K562 (cell line): Measurements from ENCODE around the gene USP11. TPM values are rescaled to one million over a fixed set of nuclear protein-coding genes. Genes with fewer than 3 reads are reported as not detected.
A peak's percentile ranks its signal among the peaks of the same experiment; 100 is the strongest.

ENCODE experiments used
- ATF1 ChIP-seq, 2 experiments: fragments of 450-650 bp in 1 of 2; IDR thresholded peaks; 2 replicates each; pipeline ENCODE4 v1.6.1; 2016; ENCODE audit warnings: missing compliant biosample characterization in 1 of 2, missing genetic modification characterization in 1 of 2
- C11orf30 ChIP-seq: fragments of 450-650 bp; IDR thresholded peaks from 2 replicates; pipeline ENCODE4 v1.6.1; 2016; ENCODE audit warnings: low read depth, mild to moderate bottlenecking
- CCNT2 ChIP-seq: IDR thresholded peaks from 2 replicates; pipeline ENCODE4 v1.6.1; 2011; ENCODE audit warnings: borderline replicate concordance, low read depth, mild to moderate bottlenecking, moderate library complexity, mixed read lengths, low read length; ENCODE audit not compliant: insufficient read length; ENCODE audit errors: extremely low read depth
- CHD1 ChIP-seq: fragments of 200-600 bp; sonication (generic); IDR thresholded peaks from one replicate; pipeline ENCODE4 v1.6.1; 2012; ENCODE audit warnings: mild to moderate bottlenecking, moderate library complexity, low read length, inconsistent platforms
- CREB1 ChIP-seq, 2 experiments: sonication (generic) in 1 of 2; formaldehyde crosslinking in 1 of 2; IDR thresholded peaks; 2 replicates each; pipeline versions ENCODE4 v1.6.1 to v1.8.0; 2012 to 2022; ENCODE audit warnings: inconsistent platforms in 1 of 2, mild to moderate bottlenecking in 1 of 2, missing genetic modification reagents in 1 of 2, moderate library complexity in 1 of 2
- EGR1 ChIP-seq: fragments of 450-650 bp; conservative IDR thresholded peaks from 2 replicates; pipeline ENCODE4 v1.6.1; 2017; ENCODE audit warnings: mild to moderate bottlenecking
- HNRNPLL ChIP-seq: fragments of 200-400 bp; formaldehyde crosslinking; IDR thresholded peaks from 2 replicates; pipeline ENCODE4 v1.6.1; 2017; ENCODE audit warnings: low read length, low read depth, mild to moderate bottlenecking; ENCODE audit not compliant: poor library complexity, severe bottlenecking
- JUND ChIP-seq, 2 experiments: IDR thresholded peaks; 2 replicates in 1 of 2; 3 replicates in 1 of 2; pipeline ENCODE4 v1.6.1; 2011; ENCODE audit warnings: borderline replicate concordance in 2 of 2, low read depth in 2 of 2, low read length in 2 of 2, improper control_type of control experiment in 1 of 2, missing biosample characterization in 1 of 2, missing genetic modification characterization in 1 of 2, missing genetic modification reagents in 1 of 2
- KHSRP ChIP-seq: fragments of 450-650 bp; IDR thresholded peaks from 2 replicates; pipeline ENCODE4 v1.6.1; 2017
- LCOR ChIP-seq: sonication (generic); formaldehyde crosslinking; IDR thresholded peaks from 2 replicates; pipeline ENCODE4 v1.8.0; 2022; ENCODE audit warnings: mild to moderate bottlenecking, missing genetic modification reagents
- MNT ChIP-seq, 2 experiments: fragments of 450-650 bp; conservative IDR thresholded peaks; 2 replicates each; pipeline ENCODE4 v1.6.1; 2017; ENCODE audit warnings: mild to moderate bottlenecking in 2 of 2, moderate library complexity in 2 of 2
- MTF1 ChIP-seq: fragments of 250-450 bp; sonication (Bioruptor Pico); IDR thresholded peaks from 2 replicates; pipeline ENCODE4 v1.9.0; 2021; ENCODE audit warnings: moderate library complexity, mild to moderate bottlenecking, inconsistent platforms, borderline replicate concordance
- NBN ChIP-seq: fragments of 450-650 bp; IDR thresholded peaks from 2 replicates; pipeline ENCODE4 v1.6.1; 2016; ENCODE audit warnings: low read depth, mild to moderate bottlenecking
- NCOA1 ChIP-seq: fragments of 450-650 bp; IDR thresholded peaks from 2 replicates; pipeline ENCODE4 v1.6.1; 2016; ENCODE audit warnings: low read depth
- NR2C2 ChIP-seq, 2 experiments: fragments of 200-800 bp in 1 of 2; sonication (Bioruptor generic) in 1 of 2; sonication (generic) in 1 of 2; formaldehyde crosslinking in 1 of 2; IDR thresholded peaks; 2 replicates each; pipeline versions ENCODE4 v1.6.1 to v1.8.0; 2016 to 2022; ENCODE audit warnings: mild to moderate bottlenecking in 1 of 2, missing compliant biosample characterization in 1 of 2, missing genetic modification characterization in 1 of 2, missing genetic modification reagents in 1 of 2
- TBL1XR1 ChIP-seq, 2 experiments: IDR thresholded peaks; 2 replicates each; pipeline ENCODE4 v1.6.1; 2012; ENCODE audit warnings: improper control_type of control experiment in 2 of 2, low read length in 2 of 2, mild to moderate bottlenecking in 1 of 2
- TBP ChIP-seq: optimal IDR thresholded peaks from 2 replicates; pipeline ENCODE3; 2011; ENCODE audit warnings: low read depth, low read length, improper control_type of control experiment
- VEZF1 ChIP-seq: fragments of 200-800 bp; sonication (Bioruptor generic); IDR thresholded peaks from 2 replicates; pipeline ENCODE4 v1.6.1; 2017; ENCODE audit warnings: missing genetic modification characterization, missing compliant biosample characterization
- ZNF175 ChIP-seq: fragments of 200-800 bp; sonication (Bioruptor generic); IDR thresholded peaks from 2 replicates; pipeline ENCODE4 v1.6.1; 2016; ENCODE audit warnings: low read depth, mild to moderate bottlenecking, missing genetic modification characterization, missing compliant biosample characterization
- ZNF740 ChIP-seq, 3 experiments: fragments of 200-800 bp in 1 of 3; sonication (Bioruptor generic) in 1 of 3; sonication (generic) in 1 of 3; formaldehyde crosslinking in 1 of 3; IDR thresholded peaks; 2 replicates each; pipeline versions ENCODE4 v1.6.1 to v1.8.0; 2016 to 2022; ENCODE audit warnings: mild to moderate bottlenecking in 2 of 3, missing compliant biosample characterization in 2 of 3, missing genetic modification characterization in 2 of 3, missing genetic modification reagents in 1 of 3
- ZNF780A ChIP-seq: fragments of 250-450 bp; sonication (Bioruptor Pico); IDR thresholded peaks from 2 replicates; pipeline ENCODE4 v1.5.0; 2021; ENCODE audit warnings: mild to moderate bottlenecking
- polyA plus RNA-seq, 8 experiments: library from polyadenylated mRNA; depleted of rRNA in 4 of 8; stranded (reverse) in 5 of 8; unstranded in 3 of 8; fragments of >200 nt; fragmentation: Nextera tagmentation in 2 of 8; fragmentation: Illumina TruSeq in 1 of 8; extraction: Ambion mirVana in 2 of 8; extraction: Trizol in 1 of 8; gene quantifications; 2 replicates each; pipeline versions ENCODE4 v1.2.1 to v1.2.3, GENCODE V29; 2011 to 2014; ENCODE audit warnings: inconsistent platforms in 1 of 8, missing spikeins in 1 of 8
- total RNA-seq, 7 experiments: library from RNA; depleted of rRNA in 6 of 7; stranded (reverse); fragments of >200 nt in 6 of 7; fragmentation: Illumina TruSeq in 2 of 7; extraction: Trizol in 2 of 7; gene quantifications; 2 replicates each; pipeline versions ENCODE4 v1.2.1 to v1.2.3, GENCODE V29; 2011 to 2021; ENCODE audit warnings: low replicate concordance in 1 of 7

The USP11 gene
- total and polyA plus RNA-seq, 9 of the 15 experiments (the other 6 are each of a cell fraction or from before 2014, with no cell fraction given), result 2.5 to 29.0 (median 11.7) TPM

GRCh38 chrX:47233333-47234113, 714 bp downstream of the USP11 start (continued):
- TF ChIP-seq CHD1 (peak; percentile 82), NBN (peak; percentile 31; the same call in 1 of the 2 replicates), TBP (peak; percentile 56), LCOR (CRISPR knock-in tag) (peak; percentile 91), CCNT2 (peak; percentile 0), ZNF740 (CRISPR knock-in tag; IDR thresholded peaks at IDR 0.05) (no peak), ZNF740 (tag; IDR thresholded peaks at IDR 0.05) (peak in 1 of 2 experiments; percentile 25; a peak in 1 of 4 replicates), EGR1 (peak; percentile 64), ZNF175 (CRISPR knock-in tag) (no peak), KHSRP (0 out of 2 replicates have a peak, but pooled peaks have one; percentile 18), C11orf30 (peak; percentile 62; the same call in 1 of the 2 replicates), NR2C2 (CRISPR knock-in tag; IDR thresholded peaks at IDR 0.05) (no peak), NR2C2 (tag; IDR thresholded peaks at IDR 0.05) (0 out of 2 replicates have a peak, but pooled peaks have one; percentile 35), NCOA1 (peak; percentile 86; the same call in 1 of the 2 replicates), VEZF1 (CRISPR knock-in tag) (peak; percentile 73), CREB1 (IDR thresholded peaks at IDR 0.05) (peak; percentile 88), CREB1 (CRISPR knock-in tag; IDR thresholded peaks at IDR 0.05) (peak; percentile 91), ZNF780A (CRISPR knock-in tag) (no peak), HNRNPLL (peak; percentile 97), MNT (conservative IDR thresholded peaks at IDR 0.05) (peak in 1 of 2 experiments; percentile 50; a peak in 3 of 4 replicates), TBL1XR1 (IDR thresholded peaks at IDR 0.05; ENCODE audit: low read length in 2 of 2) (peak in 1 of 2 experiments; percentile 37; a peak in 2 of 4 replicates), JUND (IDR thresholded peaks at IDR 0.05; ENCODE audit: borderline replicate concordance, low read depth, low read length) (no peak; the same call in 1 of the 2 replicates), JUND (tag; IDR thresholded peaks at IDR 0.05; ENCODE audit: borderline replicate concordance, low read depth, low read length) (peak; percentile 60; the same call in 1 of the 3 replicates), ATF1 (CRISPR knock-in tag; IDR thresholded peaks at IDR 0.05) (no peak; the same call in 1 of the 2 replicates), ATF1 (tag; IDR thresholded peaks at IDR 0.05) (peak; percentile 93), MTF1 (CRISPR knock-in tag) (no peak)
